DOHH2 (cell line): ENCODE data around the gene FILIP1.

Source experiments
- H3F3A ChIP-seq: fragments of 200-600 bp; sonication (generic), shearing (Covaris generic); 2 replicates; pipeline ENCODE4 v1.6.0; 2016; ENCODE audit warnings: antibody characterized with exemption, mild to moderate bottlenecking; ENCODE audit not compliant: control insufficient read depth, insufficient read depth
- H3K27ac ChIP-seq: fragments of 200-600 bp; sonication (generic); 2 replicates; pipeline ENCODE4 v1.5.1; 2014; ENCODE audit warnings: low read depth, mild to moderate bottlenecking, low read length, moderate library complexity
- H3K27me3 ChIP-seq: fragments of 200-600 bp; sonication (generic); 2 replicates; pipeline ENCODE4 v1.6.1; 2014; ENCODE audit warnings: mild to moderate bottlenecking, low read length, mixed read lengths; ENCODE audit not compliant: control insufficient read depth
- H3K36me3 ChIP-seq: fragments of 200-600 bp; sonication (generic); 2 replicates; pipeline ENCODE4 v1.6.1; 2014; ENCODE audit warnings: mild to moderate bottlenecking, low read length, moderate library complexity, mixed read lengths; ENCODE audit not compliant: control insufficient read depth
- H3K4me1 ChIP-seq: fragments of 200-600 bp; sonication (generic); 2 replicates; pipeline ENCODE4 v1.6.1; 2014; ENCODE audit warnings: mild to moderate bottlenecking, low read length, mixed read lengths; ENCODE audit not compliant: control insufficient read depth
- H3K4me2 ChIP-seq: fragments of 200-600 bp; sonication (generic); 2 replicates; pipeline ENCODE4 v1.6.0; 2014; ENCODE audit warnings: mild to moderate bottlenecking, low read length, moderate library complexity
- H3K4me3 ChIP-seq: fragments of 200-600 bp; sonication (generic); 2 replicates; pipeline ENCODE4 v1.5.1; 2014; ENCODE audit warnings: mild to moderate bottlenecking, low read length, mixed read lengths
- H3K79me2 ChIP-seq: fragments of 200-600 bp; sonication (generic); 2 replicates; pipeline ENCODE4 v1.6.1; 2014; ENCODE audit warnings: mild to moderate bottlenecking, low read length, mixed read lengths; ENCODE audit not compliant: control insufficient read depth
- H3K9me2 ChIP-seq: fragments of 200-600 bp; sonication (generic); replicated peaks from 2 replicates; pipeline ENCODE4 v1.6.1; 2014; ENCODE audit warnings: mild to moderate bottlenecking, low read length, mixed read lengths; ENCODE audit not compliant: control insufficient read depth
- H3K9me3 ChIP-seq: fragments of 200-600 bp; sonication (generic); 2 replicates; pipeline ENCODE4 v1.6.1; 2014; ENCODE audit warnings: antibody characterized with exemption, low read length, mixed read lengths; ENCODE audit not compliant: control insufficient read depth, insufficient read depth
- H4K20me1 ChIP-seq: fragments of 200-600 bp; sonication (generic); 2 replicates; pipeline ENCODE4 v1.6.0; 2014; ENCODE audit warnings: low read depth, mild to moderate bottlenecking, antibody characterized with exemption, low read length, moderate library complexity; ENCODE audit not compliant: control insufficient read depth, insufficient read depth
- CTCF ChIP-seq: fragments of 200-600 bp; sonication (generic); IDR thresholded peaks from one replicate; pipeline ENCODE4 v1.5.1; 2014; ENCODE audit warnings: antibody characterized with exemption, mild to moderate bottlenecking, low read depth, low read length; ENCODE audit not compliant: poor library complexity, severe bottlenecking
- EZH2phosphoT487 ChIP-seq: fragments of 200-600 bp; sonication (generic); IDR thresholded peaks from 2 replicates; pipeline ENCODE4 v1.6.1; 2017; ENCODE audit warnings: borderline replicate concordance, mild to moderate bottlenecking, antibody characterized with exemption, low read length, moderate library complexity, mixed read lengths

The FILIP1 gene

GRCh38 chr6:75306064-75306463, 187.5 kb downstream of the FILIP1 start:
- Histone ChIP-seq H3K27ac (no peak overlapping the region), H3K4me1 (no peaks in the 10 kb centered on the region), H4K20me1 (no peaks in the 10 kb centered on the region), H3K9me3 (no peaks in the 10 kb centered on the region), H3K36me3 (no peaks in the 10 kb centered on the region), H3K9me2 (no peaks in the 10 kb centered on the region), H3F3A (no peaks in the 10 kb centered on the region), H3K4me3 (no peak overlapping the region), H3K79me2 (no peaks in the 10 kb centered on the region), H3K27me3 (peaks cover 13% of the 10 kb centered on the region; the same call in 1 of the 2 replicates), H3K4me2 (no peak overlapping the region)
- TF ChIP-seq EZH2phosphoT487 = no peak
- TF ChIP-seq CTCF = no peak

- Histone ChIP-seq H3K4me1 (peaks cover 2% of the 10 kb centered on the region; the same call in 1 of the 2 replicates), H3K79me2 (no peaks in the 10 kb centered on the region), H3K36me3 (no peaks in the 10 kb centered on the region), H3K4me3 (no peak overlapping the region), H3K4me2 (no peak overlapping the region), H3K27ac (no peak overlapping the region), H3K27me3 (peaks cover 12% of the 10 kb centered on the region; the same call in 1 of the 2 replicates), H4K20me1 (no peaks in the 10 kb centered on the region), H3F3A (no peaks in the 10 kb centered on the region; the same call in 1 of the 2 replicates), H3K9me2 (no peaks in the 10 kb centered on the region), H3K9me3 (no peaks in the 10 kb centered on the region)
- TF ChIP-seq EZH2phosphoT487 = no peak
- no peak for TF ChIP-seq CTCF
These were observed 188.0 kb downstream of the FILIP1 start for GRCh38 chr6:75305573-75305972.

GRCh38 chr6:75302280-75302679, 191.3 kb downstream of the FILIP1 start:
- H3K9me3 ChIP-seq = no peaks in the 10 kb centered on the region
- no peaks in the 10 kb centered on the region for H4K20me1 ChIP-seq
- H3F3A ChIP-seq = no peaks in the 10 kb centered on the region; the same call in 1 of the 2 replicates
- no peak overlapping the region for H3K4me3 ChIP-seq
- no peak overlapping the region for H3K4me2 ChIP-seq
- peaks cover 7% of the 10 kb centered on the region for H3K4me1 ChIP-seq
- TF ChIP-seq EZH2phosphoT487 (no peak), CTCF (no peak)
- H3K27me3 ChIP-seq = 0 out of 2 replicates have a peak, but pooled peaks cover 4% of the 10 kb centered on the region
- H3K27ac ChIP-seq = no peak overlapping the region
- no peaks in the 10 kb centered on the region for H3K79me2 ChIP-seq
- H3K36me3 ChIP-seq = no peaks in the 10 kb centered on the region
- no peaks in the 10 kb centered on the region for H3K9me2 ChIP-seq
